Astrocyte of the spinal cord (primary cell): Measurements from ENCODE around the gene B3GNT2.
"Not testable (repeated sequence)": the region's sequence is repeated elsewhere in the genome, so short reads cannot be mapped to it uniquely, and the experiment has no call there.

ENCODE experiments used
- DNase-seq: peaks from one replicate; pipeline ENCODE4 v3.0.0; 2011; ENCODE audit warnings: low read depth, low spot score
- H3K4me3 ChIP-seq: 2 replicates; pipeline ENCODE4 v1.5.1; 2011; ENCODE audit warnings: low read depth, mild to moderate bottlenecking, low read length, moderate library complexity
- CTCF ChIP-seq: IDR thresholded peaks from 2 replicates; pipeline ENCODE4 v1.5.1; 2012; ENCODE audit warnings: low read depth, mild to moderate bottlenecking, low read length, inconsistent platforms
- in situ Hi-C: cut with HindIII; loops from 2 replicates; pipeline ENCODE4 v1.10.0; 2017; ENCODE audit warnings: low sequenced_read_pairs

The B3GNT2 gene

DNA sequence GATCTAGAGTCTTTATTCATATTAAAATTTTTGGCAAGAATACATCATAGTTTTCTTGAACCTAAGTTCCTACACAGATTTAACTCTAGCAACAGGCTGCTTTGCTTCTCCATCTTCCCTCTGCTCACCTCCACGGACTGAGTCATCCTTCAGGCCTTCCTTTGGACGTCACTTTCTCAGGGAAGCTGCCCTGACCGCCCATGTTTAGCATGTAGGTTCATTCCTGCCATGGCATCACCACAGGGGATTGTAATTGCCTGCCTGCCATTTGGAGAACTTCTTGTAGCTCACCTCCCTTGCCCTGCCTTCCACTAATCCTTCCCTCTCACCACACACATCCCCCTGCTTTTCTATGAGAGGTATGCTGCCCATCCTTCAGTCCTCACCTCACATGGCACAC is 43.9 kb upstream of the B3GNT2 start:
- in situ Hi-C loops = no loop called here
- no peak for TF ChIP-seq CTCF
- no peak overlapping the region for H3K4me3 ChIP-seq
- DNase-seq = peak; percentile 44

GRCh38 chr2:62156861-62157496 is 38.9 kb upstream of the B3GNT2 start:
- H3K4me3 ChIP-seq = no peak overlapping the region
- DNase-seq = no peak
- TF ChIP-seq CTCF = no peak
- in situ Hi-C loops = no loop called here

GRCh38 chr2:62158444-62159121 is 37.3 kb upstream of the B3GNT2 start:
- no peak for TF ChIP-seq CTCF
- in situ Hi-C loops = no loop called here
- no peak for DNase-seq
- no peak overlapping the region for H3K4me3 ChIP-seq

DNA sequence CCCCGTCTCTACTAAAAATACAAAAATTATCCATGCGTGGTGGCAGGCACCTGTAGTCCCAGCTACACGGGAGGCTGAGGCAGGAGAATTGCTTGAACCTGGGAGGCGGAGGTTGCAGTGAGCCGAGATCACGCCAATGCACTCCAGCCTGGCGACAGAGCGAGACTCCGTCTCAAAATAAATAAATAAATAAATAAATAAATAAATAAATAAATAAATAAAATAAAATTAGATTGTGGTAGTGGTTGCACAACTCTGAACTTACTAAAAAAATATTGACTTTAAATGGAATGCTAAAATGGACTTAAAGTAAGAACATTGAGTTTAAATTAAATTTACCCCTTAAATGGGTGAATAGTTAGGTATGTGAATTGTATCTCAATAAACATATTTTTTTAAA is 35.2 kb upstream of the B3GNT2 start:
- in situ Hi-C loops, DNase-seq, H3K4me3 ChIP-seq: not testable (repeated sequence)

- no peak for DNase-seq
- in situ Hi-C loops = no loop called here
- no peak overlapping the region for H3K4me3 ChIP-seq
- no peak for TF ChIP-seq CTCF
These were observed 32.6 kb upstream of the B3GNT2 start for GRCh38 chr2:62163106-62163831.

GRCh38 chr2:62163834-62164233 is 32.1 kb upstream of the B3GNT2 start:
- no peak overlapping the region for H3K4me3 ChIP-seq
- no peak for TF ChIP-seq CTCF
- DNase-seq = no peak
- in situ Hi-C loops = no loop called here

GRCh38 chr2:62175728-62176127 is 20.2 kb upstream of the B3GNT2 start:
- TF ChIP-seq CTCF = no peak
- H3K4me3 ChIP-seq = no peak overlapping the region
- no peak for DNase-seq
- in situ Hi-C loops = no loop called here
